Retinal pigment epithelial cell (primary cell): ENCODE measurements around the gene IFT80.

Experiments used
- DNase-seq: peaks from one replicate; pipeline ENCODE4 v3.0.0-alpha.2; 2010; ENCODE audit warnings: low read depth
- H3K4me3 ChIP-seq: 2 replicates; pipeline ENCODE4 v1.5.1; 2011; ENCODE audit warnings: mild to moderate bottlenecking, low read length, control low read depth, moderate library complexity
- TF ChIP-seq, protein P1 (sequence below): conservative IDR thresholded peaks from 2 replicates; pipeline ENCODE4 v1.5.1; 2011; ENCODE audit warnings: low read depth, low read length, control low read depth, inconsistent platforms

IFT80 gene

DNA sequence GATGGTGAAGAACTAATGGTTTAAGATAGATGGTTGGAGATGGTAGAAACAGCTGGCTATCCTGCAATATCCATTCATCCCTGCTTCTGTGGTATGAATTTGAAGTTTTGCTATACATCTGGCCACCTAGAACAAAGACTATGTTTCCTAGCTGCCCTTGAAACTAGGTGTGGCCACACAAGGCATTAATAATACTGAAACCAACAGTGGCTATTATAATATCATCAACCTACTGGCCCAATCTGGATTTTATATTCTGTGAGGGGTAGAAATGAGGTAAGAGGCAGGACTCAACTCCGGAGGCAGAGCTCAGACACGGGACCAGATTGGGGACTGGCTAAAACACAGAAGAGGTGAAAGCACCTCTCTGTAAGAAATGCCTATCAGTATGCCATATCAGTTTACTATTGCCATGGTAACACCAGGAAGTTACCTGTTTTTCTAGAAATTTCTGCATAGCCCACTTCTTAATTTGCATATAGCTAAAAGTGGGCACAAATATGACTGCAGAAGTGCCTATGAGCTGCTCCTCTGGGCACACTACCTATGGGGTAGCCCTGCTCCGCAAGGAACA is 8.4 kb downstream of the IFT80 start:
- no peak overlapping the region for H3K4me3 ChIP-seq
- DNase-seq: no peak
- TF ChIP-seq, protein P1, sequence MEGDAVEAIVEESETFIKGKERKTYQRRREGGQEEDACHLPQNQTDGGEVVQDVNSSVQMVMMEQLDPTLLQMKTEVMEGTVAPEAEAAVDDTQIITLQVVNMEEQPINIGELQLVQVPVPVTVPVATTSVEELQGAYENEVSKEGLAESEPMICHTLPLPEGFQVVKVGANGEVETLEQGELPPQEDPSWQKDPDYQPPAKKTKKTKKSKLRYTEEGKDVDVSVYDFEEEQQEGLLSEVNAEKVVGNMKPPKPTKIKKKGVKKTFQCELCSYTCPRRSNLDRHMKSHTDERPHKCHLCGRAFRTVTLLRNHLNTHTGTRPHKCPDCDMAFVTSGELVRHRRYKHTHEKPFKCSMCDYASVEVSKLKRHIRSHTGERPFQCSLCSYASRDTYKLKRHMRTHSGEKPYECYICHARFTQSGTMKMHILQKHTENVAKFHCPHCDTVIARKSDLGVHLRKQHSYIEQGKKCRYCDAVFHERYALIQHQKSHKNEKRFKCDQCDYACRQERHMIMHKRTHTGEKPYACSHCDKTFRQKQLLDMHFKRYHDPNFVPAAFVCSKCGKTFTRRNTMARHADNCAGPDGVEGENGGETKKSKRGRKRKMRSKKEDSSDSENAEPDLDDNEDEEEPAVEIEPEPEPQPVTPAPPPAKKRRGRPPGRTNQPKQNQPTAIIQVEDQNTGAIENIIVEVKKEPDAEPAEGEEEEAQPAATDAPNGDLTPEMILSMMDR: no peak

- TF ChIP-seq, protein P1: no peak
- DNase-seq: no peak
- no peak overlapping the region for H3K4me3 ChIP-seq
Measured at GRCh38 chr3:160384639-160385318, 14.2 kb downstream of the IFT80 start.

DNA sequence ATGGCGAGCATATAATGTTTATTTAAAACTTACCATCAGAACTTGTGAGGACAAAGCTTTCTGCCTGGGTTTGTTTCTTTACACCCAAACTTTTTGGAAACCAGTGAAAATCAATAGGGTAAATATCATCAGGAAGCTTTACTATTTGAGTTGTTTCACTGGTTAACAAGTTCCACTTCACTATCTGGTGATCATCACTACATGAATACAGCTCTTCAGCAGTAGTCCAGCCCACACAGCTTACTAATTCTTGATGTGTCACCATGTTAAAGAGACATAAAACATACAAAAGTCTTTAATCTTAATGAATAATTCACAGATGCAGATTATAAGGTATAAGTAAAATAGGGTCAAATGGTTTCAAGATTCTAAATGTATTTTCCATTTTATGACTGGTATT is 17.6 kb downstream of the IFT80 start:
- H3K4me3 ChIP-seq: no peak overlapping the region
- TF ChIP-seq, protein P1: no peak
- DNase-seq: no peak

DNA sequence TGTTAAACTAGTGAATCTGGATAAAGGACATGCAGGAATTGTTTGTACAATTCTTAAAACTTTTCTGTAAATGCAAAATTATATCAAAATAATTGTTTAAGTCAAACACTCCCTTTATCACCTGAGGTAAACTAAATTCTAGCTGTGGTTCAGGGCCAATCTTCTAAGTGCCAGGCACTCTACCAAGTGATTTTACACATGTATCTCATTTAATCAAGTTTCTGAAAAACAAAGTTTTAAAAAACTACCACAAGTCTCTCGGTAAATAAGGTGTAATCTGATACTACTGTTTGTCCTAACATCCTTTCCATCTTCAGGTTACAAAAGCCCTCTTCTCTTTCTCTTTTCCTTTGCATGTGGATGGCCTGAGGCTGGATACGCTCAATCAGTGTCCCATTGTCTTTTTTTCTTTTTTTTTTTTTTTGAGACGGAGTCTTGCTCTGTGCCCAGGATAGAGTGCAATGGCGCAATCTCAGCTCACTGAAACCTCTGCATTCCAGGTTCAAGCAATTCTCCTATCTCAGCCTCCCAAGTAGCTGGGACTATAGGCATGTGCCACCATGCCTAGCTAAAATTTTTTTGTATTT is 19.3 kb downstream of the IFT80 start:
- TF ChIP-seq, protein P1: no peak
- H3K4me3 ChIP-seq: no peak overlapping the region
- DNase-seq: no peak

DNA sequence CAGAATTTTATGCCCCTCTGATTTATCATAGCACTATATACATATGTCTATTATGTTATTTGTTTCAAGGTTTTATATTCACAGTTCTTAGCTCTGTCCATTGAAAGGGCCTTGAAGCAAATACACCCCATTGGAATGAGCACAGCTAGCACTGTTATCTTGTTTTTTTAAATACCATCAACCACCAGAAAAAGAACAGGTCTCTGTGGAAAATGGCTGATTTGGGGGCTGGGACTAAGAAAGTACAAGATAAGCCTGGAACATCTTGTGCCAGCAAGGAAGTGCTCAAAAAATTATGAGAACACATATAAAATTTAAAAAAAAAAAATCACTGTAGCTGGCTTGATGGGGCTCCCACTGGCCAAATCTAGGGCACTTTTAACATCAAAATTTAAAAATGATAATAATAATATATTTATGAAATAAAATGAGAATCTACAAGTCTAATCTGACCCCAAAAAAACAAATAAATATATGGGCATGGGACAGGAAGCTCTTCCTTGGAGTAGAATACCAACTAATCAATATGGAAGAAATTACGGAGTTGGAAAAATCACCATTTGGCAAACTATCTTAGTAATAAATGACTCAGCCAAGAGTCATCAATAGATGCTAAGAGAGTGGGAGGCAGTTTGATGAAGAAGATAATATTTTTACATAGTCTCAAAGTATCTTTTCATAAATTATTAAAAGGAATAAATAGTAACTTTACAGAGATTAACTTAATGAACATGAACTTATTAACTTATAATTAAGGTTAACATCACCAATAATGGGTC is 20.5 kb downstream of the IFT80 start:
- no peak for DNase-seq
- TF ChIP-seq, protein P1: no peak
- no peak overlapping the region for H3K4me3 ChIP-seq

DNA sequence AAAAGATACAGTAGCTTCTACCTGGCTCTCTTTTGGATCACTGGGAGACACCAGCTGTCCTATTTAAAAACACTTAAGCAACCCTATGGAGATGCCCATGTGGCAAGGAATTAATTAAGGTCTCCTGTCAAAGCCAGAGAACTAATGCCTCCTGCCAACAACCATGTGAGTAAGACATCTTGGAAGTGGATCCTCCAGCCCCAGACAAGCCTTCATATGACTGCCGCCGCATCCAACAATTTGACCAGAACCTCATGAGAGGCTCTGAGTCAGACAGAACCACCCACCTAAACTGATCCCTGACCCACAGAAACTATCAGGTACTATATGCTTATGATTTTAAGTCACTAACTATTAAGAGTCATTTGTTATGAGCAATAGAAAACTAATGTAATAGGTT is 22.3 kb downstream of the IFT80 start:
- TF ChIP-seq, protein P1: no peak
- no peak for DNase-seq
- no peak overlapping the region for H3K4me3 ChIP-seq
